H9 (cell line): ENCODE measurements around the gene WDR31. TPM values are rescaled to one million over a fixed set of nuclear protein-coding genes. Genes with fewer than 3 reads are reported as not detected.
A peak's percentile ranks its signal among the peaks of the same experiment; 100 is the strongest.

Experiments
- DNase-seq: peaks from one replicate; pipeline ENCODE4 v3.0.0-alpha.2; 2017
- H2AFZ ChIP-seq: one replicate; pipeline ENCODE4 v1.6.1; 2013; ENCODE audit warnings: mild to moderate bottlenecking, low read length, control low read depth, moderate library complexity
- H2AK5ac ChIP-seq: 2 replicates; pipeline ENCODE4 v1.6.1; 2013; ENCODE audit warnings: low read length, control low read depth, mixed read lengths; ENCODE audit not compliant: insufficient read length
- H2BK120ac ChIP-seq: one replicate; pipeline ENCODE4 v1.6.1; 2013; ENCODE audit warnings: low read depth, mild to moderate bottlenecking, low read length, control low read depth, inconsistent platforms; ENCODE audit not compliant: poor library complexity, severe bottlenecking
- H2BK12ac ChIP-seq: 2 replicates; pipeline ENCODE4 v1.6.1; 2013; ENCODE audit warnings: low read length, control low read depth, mixed read lengths, low read depth; ENCODE audit not compliant: insufficient read length
- H2BK15ac ChIP-seq: 2 replicates; pipeline ENCODE4 v1.6.1; 2013; ENCODE audit warnings: low read depth, low read length, control low read depth
- H2BK20ac ChIP-seq: one replicate; pipeline ENCODE4 v1.6.1; 2013; ENCODE audit warnings: low read depth, mild to moderate bottlenecking, low read length, control low read depth, inconsistent platforms; ENCODE audit not compliant: poor library complexity, severe bottlenecking
- H2BK5ac ChIP-seq: 2 replicates; pipeline ENCODE4 v1.6.1; 2013; ENCODE audit warnings: low read length, control low read depth, mixed read lengths; ENCODE audit not compliant: insufficient read length
- H3K14ac ChIP-seq: 2 replicates; pipeline ENCODE4 v1.6.1; 2013; ENCODE audit warnings: low read length, control low read depth; ENCODE audit not compliant: insufficient read depth
- H3K18ac ChIP-seq: 2 replicates; pipeline ENCODE4 v1.6.1; 2013; ENCODE audit warnings: low read depth, mild to moderate bottlenecking, mixed read lengths, low read length, control low read depth; ENCODE audit not compliant: insufficient read length
- H3K23ac ChIP-seq: 2 replicates; pipeline ENCODE4 v1.6.1; 2013; ENCODE audit warnings: low read length, control low read depth, mixed read lengths, low read depth; ENCODE audit not compliant: insufficient read length
- H3K23me2 ChIP-seq: 2 replicates; pipeline ENCODE4 v1.6.1; 2013; ENCODE audit warnings: low read depth, mild to moderate bottlenecking, mixed read lengths, low read length, control low read depth; ENCODE audit not compliant: insufficient read length, poor library complexity, severe bottlenecking
- H3K27ac ChIP-seq: 2 replicates; pipeline ENCODE4 v1.5.1; 2013; ENCODE audit warnings: low read length, control low read depth, mixed read lengths, low read depth; ENCODE audit not compliant: insufficient read length
- H3K27me3 ChIP-seq: 2 replicates; pipeline ENCODE4 v1.6.1; 2013; ENCODE audit warnings: low read length, control low read depth, inconsistent platforms; ENCODE audit not compliant: insufficient read depth
- H3K4ac ChIP-seq: 2 replicates; pipeline ENCODE4 v1.6.1; 2013; ENCODE audit warnings: low read depth, mild to moderate bottlenecking, control low read depth, inconsistent platforms, low read length, moderate library complexity
- H3K4me1 ChIP-seq: 2 replicates; pipeline ENCODE4 v1.6.1; 2013; ENCODE audit warnings: low read length, control low read depth, inconsistent platforms; ENCODE audit not compliant: insufficient read depth
- H3K4me2 ChIP-seq: 2 replicates; pipeline ENCODE4 v1.6.1; 2013; ENCODE audit warnings: low read length, control low read depth, mixed read lengths; ENCODE audit not compliant: insufficient read length, insufficient read depth
- H3K56ac ChIP-seq: 2 replicates; pipeline ENCODE4 v1.6.1; 2013; ENCODE audit warnings: low read depth, mild to moderate bottlenecking, mixed read lengths, low read length, control low read depth; ENCODE audit not compliant: insufficient read length
- H3K79me1 ChIP-seq: 2 replicates; pipeline ENCODE4 v1.6.1; 2013; ENCODE audit warnings: low read depth, mild to moderate bottlenecking, moderate library complexity, low read length, control low read depth, inconsistent platforms; ENCODE audit not compliant: insufficient read depth, poor library complexity, severe bottlenecking
- H3K79me2 ChIP-seq: 2 replicates; pipeline ENCODE4 v1.6.1; 2013; ENCODE audit warnings: low read length, control low read depth, inconsistent platforms; ENCODE audit not compliant: insufficient read depth
- H3K9ac ChIP-seq: 2 replicates; pipeline ENCODE4 v1.6.1; 2013; ENCODE audit warnings: low read length, control low read depth, mixed read lengths; ENCODE audit not compliant: insufficient read length; ENCODE audit errors: extremely low read depth
- H3K9me3 ChIP-seq: one replicate; pipeline ENCODE4 v1.6.1; 2013; ENCODE audit warnings: low read depth, low read length, inconsistent platforms; ENCODE audit not compliant: control insufficient read depth
- H3T11ph ChIP-seq: one replicate; pipeline ENCODE4 v1.6.1; 2013; ENCODE audit warnings: mild to moderate bottlenecking, low read length, control low read depth, inconsistent platforms
- H4K20me1 ChIP-seq: one replicate; pipeline ENCODE4 v1.6.1; 2013; ENCODE audit not compliant: control insufficient read depth, insufficient read length, insufficient read depth
- H4K5ac ChIP-seq: 2 replicates; pipeline ENCODE4 v1.6.1; 2013; ENCODE audit warnings: low read depth, mild to moderate bottlenecking, mixed read lengths, low read length, control low read depth; ENCODE audit not compliant: insufficient read length
- H4K8ac ChIP-seq: replicated peaks from 2 replicates; pipeline ENCODE4 v1.6.1; 2013; ENCODE audit warnings: low read length, control low read depth, mixed read lengths, low read depth; ENCODE audit not compliant: insufficient read length
- H4K91ac ChIP-seq: 2 replicates; pipeline ENCODE4 v1.6.1; 2013; ENCODE audit warnings: low read depth, mild to moderate bottlenecking, moderate library complexity, mixed read lengths, low read length, control low read depth; ENCODE audit not compliant: insufficient read length
- H3K27ac Mint-ChIP-seq, 3 experiments: 2 replicates in 2 of 3; 3 replicates in 1 of 3; pipeline ENCODE4 v1.8.0; 2020 to 2021; ENCODE audit warnings: mixed read lengths in 3 of 3, mild to moderate bottlenecking in 1 of 3, moderate library complexity in 1 of 3
- H3K27me3 Mint-ChIP-seq: 2 replicates; pipeline ENCODE4 v1.8.0; 2021; ENCODE audit warnings: low read depth, mild to moderate bottlenecking, moderate library complexity, mixed read lengths
- H3K36me3 Mint-ChIP-seq, 3 experiments: 2 replicates in 2 of 3; 3 replicates in 1 of 3; pipeline ENCODE4 v1.8.0; 2020 to 2021; ENCODE audit warnings: low read depth in 3 of 3, mixed read lengths in 3 of 3; ENCODE audit not compliant: insufficient read depth in 1 of 3
- H3K4me1 Mint-ChIP-seq, 2 experiments: 2 replicates each; pipeline ENCODE4 v1.8.0; 2020; ENCODE audit warnings: mixed read lengths in 2 of 2
- H3K4me3 Mint-ChIP-seq, 2 experiments: 2 replicates in 1 of 2; 3 replicates in 1 of 2; pipeline ENCODE4 v1.8.0; 2020 to 2021; ENCODE audit warnings: mild to moderate bottlenecking in 2 of 2, mixed read lengths in 2 of 2, moderate library complexity in 1 of 2
- H3K9me3 Mint-ChIP-seq, 2 experiments: 2 replicates in 1 of 2; 3 replicates in 1 of 2; pipeline ENCODE4 v1.8.0; 2020; ENCODE audit warnings: mild to moderate bottlenecking in 2 of 2, mixed read lengths in 2 of 2, moderate library complexity in 1 of 2
- CTCF ChIP-seq: fragments of 200-600 bp; sonication (generic); conservative IDR thresholded peaks from 3 replicates; pipeline ENCODE4 v1.8.0; 2021; ENCODE audit warnings: antibody characterized with exemption, mild to moderate bottlenecking
- WGBS: extraction: QIAGEN DNeasy Blood & Tissue Kit; methylation state at CpG from one replicate; pipeline ENCODE4 v1.1.7; 2013; ENCODE audit warnings: missing lambda C conversion rate, low lambda C conversion rate, mixed read lengths; ENCODE audit not compliant: insufficient read length; ENCODE audit errors: extremely low coverage; 5-methylcytosine and 5-hydroxymethylcytosine counted together
- total RNA-seq: library from RNA; stranded (reverse); gene quantifications from 2 replicates; pipeline ENCODE4 v1.2.1, GENCODE V29; 2021

Gene WDR31
- total RNA-seq, 1 experiment from 2014 or later = 0.72 TPM

GRCh38 chr9:113274474-113275156 lies 65.5 kb downstream of the WDR31 start:
- Histone ChIP-seq H3K4ac (no peak overlapping the region), H2BK15ac (no peak overlapping the region), H3K4me1 (no peaks in the 10 kb centered on the region; the same call in 1 of the 2 replicates), H4K5ac (no peak overlapping the region), H2AFZ (no peak overlapping the region), H4K91ac (no peak overlapping the region), H3K27me3 (no peaks in the 10 kb centered on the region), H3K79me1 (no peaks in the 10 kb centered on the region), H3T11ph (no peak overlapping the region), H2AK5ac (no peak overlapping the region), H2BK20ac (no peak overlapping the region), H3K23me2 (peaks cover 8% of the 10 kb centered on the region), H3K9ac (peak overlapping the region; percentile 64), H4K20me1 (no peaks in the 10 kb centered on the region), H3K4me2 (peak overlapping the region; percentile 88), H2BK12ac (no peak overlapping the region), H3K23ac (no peak overlapping the region), H3K18ac (no peak overlapping the region), H4K8ac (no peak overlapping the region), H3K27ac (no peak overlapping the region), H2BK5ac (no peak overlapping the region), H3K56ac (no peak overlapping the region), H3K14ac (no peak overlapping the region), H2BK120ac (no peak overlapping the region), H3K9me3 (no peaks in the 10 kb centered on the region), H3K79me2 (peaks cover 1% of the 10 kb centered on the region; the same call in 1 of the 2 replicates)
- no peak for DNase-seq
- H3K4me3 Mint-ChIP-seq = no peak overlapping the region
- H3K9me3 Mint-ChIP-seq = no peaks in the 10 kb centered on the region
- TF ChIP-seq CTCF = peak; percentile 81
- peaks cover 19 to 55% (median 53%) of the 10 kb centered on the region in 3 experiments; a peak in 6 of 7 replicates for H3K36me3 Mint-ChIP-seq
- no peak overlapping the region; a peak in 1 of 7 replicates for H3K27ac Mint-ChIP-seq
- WGBS = no CpG with 5 or more reads among the region's 15 CpGs
- peaks cover 7 to 9% of the 10 kb centered on the region in 2 experiments for H3K4me1 Mint-ChIP-seq
- no peaks in the 10 kb centered on the region for H3K27me3 Mint-ChIP-seq
